Frontal cortex (tissue), 4 donors: ENCODE data around the gene DNMT3A. TPM values are rescaled to one million over a fixed set of nuclear protein-coding genes. Genes with fewer than 3 reads are reported as not detected.

Experiments used
- DNase-seq, 2 donors: peaks; one replicate each; pipeline ENCODE4 v3.0.0; 2012; ENCODE audit warnings: low spot score in 2 of 2
- FAIRE-seq: peaks from 2 replicates; lab custom pipeline; 2012; peaks lifted over from hg19 to GRCh38; lab: Jason Lieb, UNC
- total RNA-seq: library from RNA; depleted of rRNA; stranded (reverse); fragments of >200 nt; gene quantifications from one replicate; pipeline ENCODE4 v1.2.3, GENCODE V29; 2014
- donor health status: control.
- donor health status: control.
- donor health status: control.

Gene DNMT3A
- total RNA-seq, 1 donor from 2014 or later, result 71.3 TPM

DNA sequence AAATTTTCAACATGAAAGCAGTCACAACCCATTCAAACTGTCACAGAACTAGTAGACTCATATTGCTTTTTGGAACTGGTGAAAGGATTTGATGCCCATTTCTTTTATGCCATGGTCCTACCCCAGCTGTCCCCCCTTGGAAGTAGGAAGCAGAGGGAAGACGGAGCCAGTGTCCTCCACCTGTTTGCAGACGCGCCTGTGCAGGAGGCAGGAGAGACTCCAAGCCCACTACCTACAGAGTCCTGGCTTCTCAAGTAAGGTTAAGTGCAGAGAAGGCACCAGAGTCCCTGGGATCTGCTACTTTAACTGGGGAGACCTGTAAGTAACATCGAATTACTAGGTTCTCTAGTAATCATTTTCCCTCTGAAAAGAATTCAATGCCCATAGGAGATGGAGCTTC, 32.7 kb upstream of the DNMT3A start:
- DNase-seq, result no peak
- FAIRE-seq, result no peak

- FAIRE-seq, result no peak
- DNase-seq, result no peak
These were observed 31.7 kb upstream of the DNMT3A start for GRCh38 chr2:25373269-25373981.

DNA sequence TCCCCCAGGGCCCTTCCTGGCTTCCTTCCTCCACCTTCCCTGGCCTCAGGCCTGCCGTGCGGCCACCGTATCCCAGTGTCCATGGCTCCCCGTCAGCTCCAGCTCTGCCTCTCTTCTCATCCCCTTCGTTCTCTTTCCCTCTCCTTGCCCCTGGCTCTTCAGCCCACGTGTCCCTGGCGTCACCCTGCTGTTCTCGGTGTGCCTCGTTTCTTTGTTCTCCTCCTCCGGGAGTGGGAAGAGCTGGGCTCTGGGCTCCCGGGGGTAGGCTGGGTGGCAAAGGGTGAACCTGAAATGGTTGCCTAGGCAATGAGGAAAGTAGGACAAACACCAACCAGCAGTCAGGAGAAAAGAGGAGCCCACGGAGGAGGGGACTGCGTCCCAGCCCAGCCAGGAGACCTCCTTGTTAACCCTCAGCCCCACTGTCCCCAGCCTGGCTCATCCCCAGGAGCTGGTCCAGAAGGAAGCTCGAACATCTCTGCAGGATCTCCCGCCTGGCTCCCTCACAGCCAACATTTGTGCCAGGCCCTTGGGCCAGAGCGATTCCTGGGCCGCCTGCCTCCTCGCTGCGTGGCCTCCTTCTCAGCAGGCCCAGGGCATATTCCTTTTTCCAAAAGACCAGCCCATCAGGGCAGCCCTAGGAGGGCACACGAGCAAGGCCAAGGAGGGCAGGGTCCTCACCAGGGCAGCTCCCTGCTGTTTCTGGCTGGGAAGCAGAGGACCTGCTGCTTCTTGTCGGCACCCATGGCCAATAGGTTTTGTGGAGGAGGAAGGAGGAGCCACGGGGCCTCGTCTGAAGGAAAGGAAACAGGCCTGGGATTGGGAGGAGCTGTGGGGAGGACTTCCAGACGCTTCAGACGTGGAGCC, 30.9 kb upstream of the DNMT3A start:
- DNase-seq (peak in 1 of 2 donors; percentile 61), FAIRE-seq (no peak)

GRCh38 chr2:25371253-25372241, 29.8 kb upstream of the DNMT3A start:
- FAIRE-seq (no peak), DNase-seq (no peak)

DNA sequence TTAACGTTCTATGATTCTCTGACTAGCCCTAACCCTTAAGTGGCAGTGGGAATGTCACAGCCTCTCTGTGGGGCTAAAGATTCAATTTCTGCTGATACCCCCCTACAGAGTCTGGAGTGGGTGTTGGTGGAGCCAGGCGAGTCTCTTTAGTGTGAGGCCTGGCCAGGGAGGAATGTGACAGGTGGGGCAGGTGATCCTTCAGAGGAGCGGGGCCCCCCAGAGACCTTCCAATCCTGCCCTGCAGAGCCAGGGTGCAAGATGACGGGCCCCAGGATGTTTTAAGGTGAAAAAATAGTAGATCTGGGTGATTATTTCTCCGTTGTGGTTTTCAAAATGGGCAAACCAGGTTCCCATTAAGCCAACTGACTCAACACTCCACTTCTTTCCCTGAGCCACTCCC, 28.2 kb upstream of the DNMT3A start:
- DNase-seq, result no peak

GRCh38 chr2:25369439-25369838, 27.7 kb upstream of the DNMT3A start:
- FAIRE-seq (no peak), DNase-seq (no peak)

More for the DNA sequence above, 28.2 kb upstream of the DNMT3A start:
- FAIRE-seq, result no peak

GRCh38 chr2:25368660-25369059, 26.9 kb upstream of the DNMT3A start:
- FAIRE-seq, result no peak
- peak in 1 of 2 donors; percentile 38 for DNase-seq

DNA sequence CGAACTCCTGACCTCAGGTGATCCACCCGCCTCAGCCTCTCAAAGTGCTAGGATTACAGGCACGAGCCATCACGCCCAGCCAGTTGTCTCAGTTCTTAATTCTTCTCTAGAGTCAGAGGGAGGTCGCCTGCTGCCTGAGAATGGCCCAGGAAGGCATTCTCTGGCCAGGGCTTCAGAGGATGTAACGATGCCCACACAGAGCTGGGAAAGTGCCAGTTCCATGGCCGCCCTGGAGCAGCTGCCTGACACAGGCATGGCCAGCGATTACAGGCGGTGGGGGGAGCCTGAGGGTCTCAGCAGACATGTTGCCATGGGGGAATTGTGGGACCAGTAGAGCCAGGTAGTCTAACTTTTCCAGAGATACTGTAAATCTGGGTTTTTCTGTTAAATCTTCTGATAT, 25.6 kb upstream of the DNMT3A start:
- FAIRE-seq, result no peak
- no peak for DNase-seq

DNA sequence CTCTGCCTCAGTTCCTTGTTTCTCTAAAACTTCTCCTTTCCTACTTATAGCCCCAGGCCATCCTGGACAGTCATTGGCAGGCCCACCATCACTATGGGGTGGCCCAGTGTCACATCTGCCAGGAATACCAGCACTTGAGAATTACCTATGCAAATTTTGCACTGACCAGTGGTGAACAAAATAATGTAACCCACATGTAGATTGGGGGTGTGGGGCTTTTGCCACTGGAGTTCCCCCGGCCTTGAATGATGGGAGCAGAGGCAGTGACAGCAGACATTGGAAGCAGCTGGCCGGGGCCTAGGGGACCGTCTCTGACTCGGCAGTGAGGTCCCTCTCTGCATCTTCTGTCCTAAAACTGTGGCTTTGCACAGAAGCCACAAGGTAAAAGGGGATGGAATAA, 24.9 kb upstream of the DNMT3A start:
- DNase-seq, result no peak
- FAIRE-seq, result no peak

GRCh38 chr2:25365241-25365640, 23.5 kb upstream of the DNMT3A start:
- FAIRE-seq, result no peak
- DNase-seq, result no peak

- DNase-seq (no peak), FAIRE-seq (no peak)
These were observed 22.0 kb upstream of the DNMT3A start for GRCh38 chr2:25363733-25364132.

- no peak for DNase-seq
These were observed 20.9 kb upstream of the DNMT3A start for GRCh38 chr2:25362434-25363145.

GRCh38 chr2:25362049-25362433, 20.3 kb upstream of the DNMT3A start:
- FAIRE-seq, result peak; percentile 48
- DNase-seq, result peak; percentile 80 to 94

More at GRCh38 chr2:25362434-25363145, 20.9 kb upstream of the DNMT3A start:
- FAIRE-seq, result no peak

- no peak for DNase-seq
- no peak for FAIRE-seq
These were observed 19.7 kb upstream of the DNMT3A start for GRCh38 chr2:25361261-25362048.

DNA sequence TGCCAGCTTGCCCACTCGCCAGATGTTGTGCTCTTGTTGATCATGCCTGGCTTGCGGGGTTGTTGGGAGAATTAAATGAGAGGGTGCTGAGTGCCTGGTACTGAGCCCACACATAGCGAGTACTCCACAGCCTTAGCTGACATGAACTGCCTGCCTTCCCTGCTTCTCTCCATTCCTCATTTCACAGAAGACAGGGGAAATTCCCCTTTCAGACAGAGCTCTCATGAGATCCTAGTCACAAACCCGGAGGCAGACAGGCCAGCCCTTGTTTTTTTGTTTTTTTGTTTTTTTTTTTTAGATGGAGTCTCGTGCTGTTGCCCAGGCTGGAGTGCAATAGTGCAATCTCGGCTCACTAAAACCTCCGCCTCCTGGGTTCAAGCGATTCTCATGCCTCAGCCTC, 17.1 kb upstream of the DNMT3A start:
- DNase-seq (no peak), FAIRE-seq (no peak)

DNA sequence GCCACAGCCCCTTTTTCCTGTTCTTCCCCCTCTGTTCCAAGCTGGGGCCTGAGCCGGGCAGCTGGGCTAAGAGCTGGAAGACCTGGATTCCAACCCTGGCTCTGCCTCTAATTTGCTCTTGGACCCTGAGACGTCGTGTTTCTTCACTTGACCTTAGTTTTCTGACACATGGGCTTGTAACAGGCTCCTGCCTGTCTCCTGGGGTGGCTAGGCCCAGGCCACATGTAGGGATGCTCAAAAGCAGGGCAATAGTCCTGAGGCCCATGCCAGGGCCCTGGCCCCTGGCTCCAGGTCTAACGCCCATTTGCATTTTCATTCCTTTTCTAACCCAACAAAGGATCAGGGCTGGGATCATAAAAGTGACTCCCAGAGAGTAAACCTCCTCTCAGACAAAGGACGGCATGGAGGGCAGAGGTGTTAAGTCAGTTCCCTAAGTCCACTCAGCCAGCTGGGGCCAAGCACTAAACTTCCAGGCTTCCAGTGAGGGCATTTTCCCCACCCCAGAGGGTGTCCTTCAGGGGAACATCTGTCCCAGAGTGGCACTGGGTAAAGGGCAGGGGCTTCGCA, 16.6 kb upstream of the DNMT3A start:
- DNase-seq, result no peak
- no peak for FAIRE-seq

- DNase-seq, result no peak
- FAIRE-seq, result no peak
These were observed 14.4 kb upstream of the DNMT3A start for GRCh38 chr2:25356088-25356487.

GRCh38 chr2:25355270-25355669, 13.5 kb upstream of the DNMT3A start:
- FAIRE-seq (no peak), DNase-seq (no peak)
